ENCODE data around the gene SLCO4A1. TPM values are rescaled to one million over a fixed set of nuclear protein-coding genes. Genes with fewer than 3 reads are reported as not detected.

The SLCO4A1 gene
- total RNA-seq, 1 donor from 2014 or later = 1.2 TPM

GRCh38 chr20:62606551-62607201 lies 35.6 kb upstream of the SLCO4A1 start:
- H3K4me3 Mint-ChIP-seq (ENCODE audit: unreplicated experiment) = no peak overlapping the region
- no peak for DNase-seq (ENCODE audit: extremely low spot score, unreplicated experiment)
- no peak for TF ChIP-seq CTCF (IDR thresholded peaks at IDR 0.05)
- H3K36me3 Mint-ChIP-seq (ENCODE audit: unreplicated experiment) = no peaks in the 10 kb centered on the region
- peaks cover 3% of the 10 kb centered on the region for H3K9me3 Mint-ChIP-seq (ENCODE audit: unreplicated experiment)
- H3K27ac Mint-ChIP-seq (ENCODE audit: unreplicated experiment) = no peak overlapping the region
- peaks cover 28% of the 10 kb centered on the region for H3K27me3 Mint-ChIP-seq (ENCODE audit: unreplicated experiment)
- H3K4me1 Mint-ChIP-seq (ENCODE audit: unreplicated experiment) = peaks cover 3% of the 10 kb centered on the region

GRCh38 chr20:62607366-62608217 lies 34.7 kb upstream of the SLCO4A1 start:
- Mint-ChIP-seq H3K27me3 (ENCODE audit: unreplicated experiment) (peaks cover 21% of the 10 kb centered on the region), H3K4me3 (ENCODE audit: unreplicated experiment) (no peak overlapping the region), H3K27ac (ENCODE audit: unreplicated experiment) (no peak overlapping the region), H3K9me3 (ENCODE audit: unreplicated experiment) (peaks cover 3% of the 10 kb centered on the region), H3K36me3 (ENCODE audit: unreplicated experiment) (no peaks in the 10 kb centered on the region), H3K4me1 (ENCODE audit: unreplicated experiment) (peaks cover 3% of the 10 kb centered on the region)
- DNase-seq (ENCODE audit: extremely low spot score, unreplicated experiment) = no peak
- no peak for TF ChIP-seq CTCF (IDR thresholded peaks at IDR 0.05)

GRCh38 chr20:62608218-62608565 lies 34.1 kb upstream of the SLCO4A1 start:
- Mint-ChIP-seq H3K4me3 (ENCODE audit: unreplicated experiment) (no peak overlapping the region), H3K27me3 (ENCODE audit: unreplicated experiment) (peaks cover 22% of the 10 kb centered on the region), H3K27ac (ENCODE audit: unreplicated experiment) (no peak overlapping the region), H3K36me3 (ENCODE audit: unreplicated experiment) (no peaks in the 10 kb centered on the region), H3K9me3 (ENCODE audit: unreplicated experiment) (peaks cover 3% of the 10 kb centered on the region), H3K4me1 (ENCODE audit: unreplicated experiment) (peaks cover 3% of the 10 kb centered on the region)
- no peak for TF ChIP-seq CTCF (IDR thresholded peaks at IDR 0.05)
- no peak for DNase-seq (ENCODE audit: extremely low spot score, unreplicated experiment)

- no peak overlapping the region for H3K4me3 Mint-ChIP-seq (ENCODE audit: unreplicated experiment)
- no peak for TF ChIP-seq CTCF (IDR thresholded peaks at IDR 0.05)
- peaks cover 3% of the 10 kb centered on the region for H3K4me1 Mint-ChIP-seq (ENCODE audit: unreplicated experiment)
- no peaks in the 10 kb centered on the region for H3K36me3 Mint-ChIP-seq (ENCODE audit: unreplicated experiment)
- peaks cover 28% of the 10 kb centered on the region for H3K27me3 Mint-ChIP-seq (ENCODE audit: unreplicated experiment)
- H3K9me3 Mint-ChIP-seq (ENCODE audit: unreplicated experiment) = peaks cover 3% of the 10 kb centered on the region
- H3K27ac Mint-ChIP-seq (ENCODE audit: unreplicated experiment) = no peak overlapping the region
- no peak for DNase-seq (ENCODE audit: extremely low spot score, unreplicated experiment)
Observed at GRCh38 chr20:62609279-62609720, 33.0 kb upstream of the SLCO4A1 start.
